Lung (tissue), 12 donors: ENCODE data around the gene ADGRB2. TPM values are rescaled to one million over a fixed set of nuclear protein-coding genes. Genes with fewer than 3 reads are reported as not detected.
A peak's percentile ranks its signal among the peaks of the same experiment; 100 is the strongest.

ENCODE experiments used
- ATAC-seq: fragments of 200-7000 bp; cut with Tn5 transposase; one replicate; pipeline ENCODE4 v1.9.1; 2020; ENCODE audit warnings: moderate number of reproducible peaks; ENCODE audit not compliant: insufficient read depth, low FRiP score
- DNase-seq, 3 donors: peaks; one replicate each; pipeline ENCODE4 v3.0.0-alpha.2; 2013 to 2017
- H3K27ac ChIP-seq, 2 donors: one replicate each; pipeline ENCODE4 v1.5.1; 2013; ENCODE audit warnings: mild to moderate bottlenecking in 2 of 2, moderate library complexity in 2 of 2, control low read depth in 1 of 2, inconsistent platforms in 1 of 2, low read depth in 1 of 2, low read length in 1 of 2
- H3K27me3 ChIP-seq, 3 donors: one replicate each; pipeline ENCODE4 v1.5.1; 2013; ENCODE audit warnings: low read length in 2 of 3; ENCODE audit not compliant: control insufficient read depth in 3 of 3, insufficient read depth in 3 of 3
- H3K36me3 ChIP-seq, 4 donors: one replicate each; pipeline ENCODE4 v1.5.1; 2013; ENCODE audit warnings: low read length in 4 of 4, mild to moderate bottlenecking in 1 of 4, moderate library complexity in 1 of 4; ENCODE audit not compliant: control insufficient read depth in 4 of 4, insufficient read depth in 4 of 4
- H3K4me1 ChIP-seq, 5 donors: one replicate each; pipeline ENCODE4 v1.5.1; 2013; ENCODE audit warnings: low read length in 5 of 5, mild to moderate bottlenecking in 2 of 5, moderate library complexity in 1 of 5; ENCODE audit not compliant: control insufficient read depth in 5 of 5, insufficient read depth in 5 of 5
- H3K4me3 ChIP-seq: one replicate; pipeline ENCODE4 v1.5.1; 2013; ENCODE audit warnings: mild to moderate bottlenecking, control low read depth, moderate library complexity
- H3K9ac ChIP-seq, 2 donors: one replicate each; pipeline ENCODE4 v1.5.1; 2013; ENCODE audit warnings: low read length in 2 of 2, control low read depth in 1 of 2; ENCODE audit not compliant: insufficient read depth in 1 of 2
- H3K9me3 ChIP-seq, 4 donors: one replicate each; pipeline ENCODE4 v1.5.1; 2013; ENCODE audit warnings: low read length in 3 of 4, mild to moderate bottlenecking in 1 of 4, moderate library complexity in 1 of 4; ENCODE audit not compliant: control insufficient read depth in 4 of 4, insufficient read depth in 3 of 4
- WGBS, 2 donors: extraction: QIAGEN DNeasy Blood & Tissue Kit; methylation state at CpG; one replicate each; pipeline ENCODE4 v1.1.7; 2013; 5-methylcytosine and 5-hydroxymethylcytosine counted together
- polyA plus RNA-seq, 2 donors: library from polyadenylated mRNA; stranded (reverse); fragments of 200-250 nt; gene quantifications; one replicate each; pipeline ENCODE4 v1.2.1, GENCODE V29; 2013
- total RNA-seq, 2 donors: library from RNA; depleted of rRNA in 1 of 2; stranded (reverse); fragments of >200 nt in 1 of 2; gene quantifications; one replicate each; pipeline ENCODE4 v1.2.1, GENCODE V29; 2014 to 2021
- TF ChIP-seq, protein P1 (sequence below): IDR thresholded peaks from 2 replicates; pipeline ENCODE4 v1.5.1; 2012; ENCODE audit warnings: mild to moderate bottlenecking; ENCODE audit errors: control extremely low read depth, extremely low read depth
- donor health status: control.
- donor health status: control.
- donor health status: Bipolar disorder and iron deficiency.
- donor health status: healthy.
- donor health status: DM: yes; HTN: yes; CAD: no.

Gene ADGRB2
- total and polyA plus RNA-seq, 4 donors, result 0.44 to 7.6 (median 1.3) TPM

DNA sequence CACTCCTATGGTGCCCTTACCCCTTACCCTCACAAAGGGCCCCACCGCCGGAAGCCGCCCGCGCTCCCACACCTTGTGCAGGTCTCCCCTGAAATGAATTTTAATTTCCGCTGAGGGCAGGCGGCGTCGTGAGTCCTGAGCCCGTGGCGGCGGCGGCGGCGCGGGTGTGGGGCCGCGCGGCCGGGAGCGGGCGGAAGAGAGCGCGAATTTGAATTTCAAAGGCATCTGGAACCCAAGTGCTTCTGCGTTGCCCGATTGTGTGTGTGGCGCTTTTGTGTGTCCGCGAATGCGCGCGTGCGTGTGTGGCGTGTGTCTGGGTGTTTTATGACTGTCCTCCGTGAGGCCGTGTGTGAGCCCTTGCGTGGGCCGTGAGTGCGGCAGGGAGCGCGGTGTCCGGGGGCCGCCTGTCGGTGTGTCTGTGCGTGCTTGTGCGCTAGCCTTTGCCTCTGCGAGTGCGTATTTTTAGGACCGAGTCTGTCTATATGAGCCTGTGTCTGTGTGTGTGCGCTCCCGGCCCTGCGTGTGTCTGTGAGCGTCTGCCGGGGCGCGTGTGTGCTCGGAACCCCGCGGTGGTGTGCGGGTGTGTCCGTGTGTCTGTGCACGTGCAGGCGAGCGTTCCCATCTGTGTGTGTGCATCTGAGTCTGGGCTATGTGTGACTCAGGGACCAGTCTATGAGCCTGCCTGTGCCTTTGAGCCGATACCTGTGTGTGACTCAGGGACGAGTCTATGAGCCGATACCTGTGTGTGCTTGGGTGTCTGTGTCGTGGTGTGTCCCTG lies 7.9 kb upstream of the ADGRB2 start:
- DNase-seq (peak in 1 of 3 donors; percentile 43), ATAC-seq (no peak)
- WGBS, 2 donors, result 3 to 4% methylated on average over 68 of the region's 68 CpGs
- Histone ChIP-seq H3K27ac (no peak overlapping the region), H3K27me3 (peaks cover 6 to 63% (median 37%) of the 10 kb centered on the region in 3 donors), H3K36me3 (no peaks in the 10 kb centered on the region), H3K9me3 (peaks cover 0 to 4% (median 0%) of the 10 kb centered on the region in 4 donors), H3K4me3 (no peak overlapping the region), H3K4me1 (peaks cover 0 to 30% (median 11%) of the 10 kb centered on the region in 5 donors), H3K9ac (no peak overlapping the region)
- TF ChIP-seq, protein P1, sequence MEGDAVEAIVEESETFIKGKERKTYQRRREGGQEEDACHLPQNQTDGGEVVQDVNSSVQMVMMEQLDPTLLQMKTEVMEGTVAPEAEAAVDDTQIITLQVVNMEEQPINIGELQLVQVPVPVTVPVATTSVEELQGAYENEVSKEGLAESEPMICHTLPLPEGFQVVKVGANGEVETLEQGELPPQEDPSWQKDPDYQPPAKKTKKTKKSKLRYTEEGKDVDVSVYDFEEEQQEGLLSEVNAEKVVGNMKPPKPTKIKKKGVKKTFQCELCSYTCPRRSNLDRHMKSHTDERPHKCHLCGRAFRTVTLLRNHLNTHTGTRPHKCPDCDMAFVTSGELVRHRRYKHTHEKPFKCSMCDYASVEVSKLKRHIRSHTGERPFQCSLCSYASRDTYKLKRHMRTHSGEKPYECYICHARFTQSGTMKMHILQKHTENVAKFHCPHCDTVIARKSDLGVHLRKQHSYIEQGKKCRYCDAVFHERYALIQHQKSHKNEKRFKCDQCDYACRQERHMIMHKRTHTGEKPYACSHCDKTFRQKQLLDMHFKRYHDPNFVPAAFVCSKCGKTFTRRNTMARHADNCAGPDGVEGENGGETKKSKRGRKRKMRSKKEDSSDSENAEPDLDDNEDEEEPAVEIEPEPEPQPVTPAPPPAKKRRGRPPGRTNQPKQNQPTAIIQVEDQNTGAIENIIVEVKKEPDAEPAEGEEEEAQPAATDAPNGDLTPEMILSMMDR, result no peak

DNA sequence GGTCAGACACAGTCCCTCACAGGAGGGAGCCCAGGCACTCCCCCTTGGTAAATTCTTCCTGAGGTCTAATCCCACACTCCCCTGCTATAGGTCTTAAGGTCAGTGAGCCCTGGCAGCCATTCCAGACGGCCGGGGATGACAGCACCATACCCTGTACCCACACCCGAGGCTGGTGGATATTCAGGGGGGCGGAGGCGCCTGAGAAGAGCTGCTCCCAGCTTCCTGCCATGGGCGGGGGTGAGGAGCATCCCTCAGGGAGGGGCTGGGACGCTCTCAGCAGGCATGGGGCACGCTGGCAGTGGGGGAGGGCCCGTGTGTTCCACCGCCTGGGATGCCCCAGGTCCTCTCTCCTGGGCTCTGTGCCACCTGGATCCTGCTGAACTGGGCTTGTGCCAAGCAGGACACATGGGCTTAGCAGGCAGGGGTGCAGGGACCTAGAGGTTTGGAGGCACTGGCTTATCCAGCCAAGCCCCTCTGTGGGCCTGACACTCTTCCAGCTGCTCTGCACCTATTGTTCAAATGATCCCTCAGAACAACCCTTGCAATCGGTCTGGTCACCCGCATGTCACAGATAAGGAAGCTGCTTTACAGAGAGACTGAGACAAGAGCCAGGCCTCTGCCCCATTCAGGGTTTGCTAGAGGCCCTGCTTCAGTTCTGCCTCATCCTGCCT lies 5.7 kb upstream of the ADGRB2 start:
- H3K9me3 ChIP-seq, result peaks cover 0 to 4% (median 0%) of the 10 kb centered on the region in 4 donors
- no peak for DNase-seq
- H3K27ac ChIP-seq, result no peak overlapping the region
- TF ChIP-seq, protein P1, result no peak
- no peaks in the 10 kb centered on the region for H3K36me3 ChIP-seq
- no peak for ATAC-seq
- no peak overlapping the region for H3K9ac ChIP-seq
- 59 to 67% methylated on average over 12 of the region's 12 CpGs for WGBS, 2 donors
- H3K27me3 ChIP-seq, result peaks cover 1 to 60% (median 35%) of the 10 kb centered on the region in 3 donors
- H3K4me3 ChIP-seq, result no peak overlapping the region
- H3K4me1 ChIP-seq, result peaks cover 0 to 25% (median 11%) of the 10 kb centered on the region in 5 donors

DNA sequence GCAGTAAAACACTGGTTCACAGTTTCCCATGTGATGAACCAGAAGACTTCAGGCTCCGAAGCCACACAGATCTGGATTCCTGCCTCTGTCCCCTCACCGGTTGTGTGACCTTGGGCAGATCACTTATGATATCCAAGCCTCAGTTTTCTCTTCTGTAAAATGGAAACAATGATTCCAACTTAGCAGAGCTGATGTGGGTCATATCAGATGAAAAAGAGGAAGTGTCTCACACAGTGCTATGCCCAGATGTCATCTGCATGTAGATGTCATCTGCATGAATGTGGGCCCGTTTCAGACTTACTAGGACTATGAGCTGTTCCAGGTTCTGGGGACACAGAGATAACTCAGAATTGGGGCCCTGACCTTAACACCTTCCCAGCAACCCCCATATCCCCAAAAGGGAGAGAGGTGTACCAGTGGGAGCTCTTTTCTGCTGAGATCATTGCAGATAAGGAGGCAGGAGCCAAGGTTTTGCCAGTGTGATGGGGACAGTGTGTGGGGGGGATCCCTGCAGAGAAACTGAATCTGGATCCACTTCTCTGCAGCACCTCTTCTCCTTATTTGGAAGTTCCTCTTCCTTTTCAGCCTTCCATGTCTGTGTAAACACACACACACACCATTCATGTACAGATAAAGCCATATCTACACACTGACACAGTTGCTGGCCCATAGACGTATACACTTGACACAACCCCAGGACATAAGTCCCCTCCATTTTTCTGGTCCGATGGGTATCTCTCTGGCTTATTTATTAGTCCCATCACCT lies 5.0 kb upstream of the ADGRB2 start:
- Histone ChIP-seq H3K9ac (no peak overlapping the region), H3K9me3 (peaks cover 0 to 7% (median 0%) of the 10 kb centered on the region in 4 donors), H3K36me3 (no peaks in the 10 kb centered on the region), H3K27ac (no peak overlapping the region), H3K27me3 (peaks cover 0 to 59% (median 33%) of the 10 kb centered on the region in 3 donors), H3K4me1 (peaks cover 0 to 30% (median 15%) of the 10 kb centered on the region in 5 donors), H3K4me3 (no peak overlapping the region)
- TF ChIP-seq, protein P1, result no peak
- ATAC-seq, result no peak
- DNase-seq, result no peak
- WGBS, 2 donors, result 57 to 70% methylated on average over 5 of the region's 5 CpGs
